ENCODE measurements around the gene AADAT. TPM values are rescaled to one million over a fixed set of nuclear protein-coding genes. Genes with fewer than 3 reads are reported as not detected.
"Not testable (repeated sequence)": the region's sequence is repeated elsewhere in the genome, so short reads cannot be mapped to it uniquely, and the experiment has no call there.

AADAT gene
- total RNA-seq, 1 donor from 2014 or later, result 24.2 TPM

DNA sequence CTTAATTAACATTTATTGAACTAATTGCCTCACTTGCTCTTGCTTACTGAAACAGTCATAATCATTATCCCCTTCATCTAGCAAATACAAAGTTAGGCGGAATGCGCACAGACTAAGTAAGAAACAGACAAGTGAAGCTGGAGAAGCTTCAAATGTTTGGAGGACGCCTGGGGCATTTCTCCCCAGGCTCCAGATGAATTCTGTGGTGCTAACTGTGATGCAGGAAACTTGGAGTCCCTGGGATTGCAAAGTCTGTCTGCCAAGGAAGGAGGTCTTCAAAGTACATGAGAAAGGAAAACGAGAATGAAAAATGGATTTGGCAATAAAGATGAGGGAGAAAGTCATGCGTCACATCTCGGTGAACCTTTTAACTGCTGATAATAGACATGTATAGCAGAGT lies 40.0 kb downstream of the AADAT start:
- Mint-ChIP-seq H3K36me3 (no peaks in the 10 kb centered on the region), H3K27me3 (ENCODE audit: insufficient read depth, low read depth) (peaks cover 9% of the 10 kb centered on the region), H3K4me1 (peaks cover 3% of the 10 kb centered on the region), H3K27ac (no peak overlapping the region), H3K4me3 (no peak overlapping the region), H3K9me3 (peaks cover 3% of the 10 kb centered on the region)
- H3K4me3 ChIP-seq, result no peak overlapping the region
- no peaks in the 10 kb centered on the region for H3K4me1 ChIP-seq
- H2AFZ ChIP-seq (replicated peaks), result no peak overlapping the region
- no peak for DNase-seq (ENCODE audit: low spot score)
- H3K4me2 ChIP-seq, result no peak overlapping the region
- no peaks in the 10 kb centered on the region for H3F3A ChIP-seq (ENCODE audit: low read depth)
- TF ChIP-seq EZH2phosphoT487 (IDR thresholded peaks at IDR 0.05), result no peak
- no peak for TF ChIP-seq EZH2 (IDR thresholded peaks at IDR 0.05)
- TF ChIP-seq, protein P1, sequence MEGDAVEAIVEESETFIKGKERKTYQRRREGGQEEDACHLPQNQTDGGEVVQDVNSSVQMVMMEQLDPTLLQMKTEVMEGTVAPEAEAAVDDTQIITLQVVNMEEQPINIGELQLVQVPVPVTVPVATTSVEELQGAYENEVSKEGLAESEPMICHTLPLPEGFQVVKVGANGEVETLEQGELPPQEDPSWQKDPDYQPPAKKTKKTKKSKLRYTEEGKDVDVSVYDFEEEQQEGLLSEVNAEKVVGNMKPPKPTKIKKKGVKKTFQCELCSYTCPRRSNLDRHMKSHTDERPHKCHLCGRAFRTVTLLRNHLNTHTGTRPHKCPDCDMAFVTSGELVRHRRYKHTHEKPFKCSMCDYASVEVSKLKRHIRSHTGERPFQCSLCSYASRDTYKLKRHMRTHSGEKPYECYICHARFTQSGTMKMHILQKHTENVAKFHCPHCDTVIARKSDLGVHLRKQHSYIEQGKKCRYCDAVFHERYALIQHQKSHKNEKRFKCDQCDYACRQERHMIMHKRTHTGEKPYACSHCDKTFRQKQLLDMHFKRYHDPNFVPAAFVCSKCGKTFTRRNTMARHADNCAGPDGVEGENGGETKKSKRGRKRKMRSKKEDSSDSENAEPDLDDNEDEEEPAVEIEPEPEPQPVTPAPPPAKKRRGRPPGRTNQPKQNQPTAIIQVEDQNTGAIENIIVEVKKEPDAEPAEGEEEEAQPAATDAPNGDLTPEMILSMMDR (IDR thresholded peaks at IDR 0.05), result no peak
- no peaks in the 10 kb centered on the region for H3K79me2 ChIP-seq (ENCODE audit: low read depth)
- H4K20me1 ChIP-seq (ENCODE audit: low read depth), result no peaks in the 10 kb centered on the region
- no peak overlapping the region for H3K27ac ChIP-seq
- H3K9me3 ChIP-seq (ENCODE audit: low read depth), result no peaks in the 10 kb centered on the region
- H3K9ac ChIP-seq, result no peak overlapping the region
- no peaks in the 10 kb centered on the region for H3K36me3 ChIP-seq
- H3K27me3 ChIP-seq, result no peaks in the 10 kb centered on the region

DNA sequence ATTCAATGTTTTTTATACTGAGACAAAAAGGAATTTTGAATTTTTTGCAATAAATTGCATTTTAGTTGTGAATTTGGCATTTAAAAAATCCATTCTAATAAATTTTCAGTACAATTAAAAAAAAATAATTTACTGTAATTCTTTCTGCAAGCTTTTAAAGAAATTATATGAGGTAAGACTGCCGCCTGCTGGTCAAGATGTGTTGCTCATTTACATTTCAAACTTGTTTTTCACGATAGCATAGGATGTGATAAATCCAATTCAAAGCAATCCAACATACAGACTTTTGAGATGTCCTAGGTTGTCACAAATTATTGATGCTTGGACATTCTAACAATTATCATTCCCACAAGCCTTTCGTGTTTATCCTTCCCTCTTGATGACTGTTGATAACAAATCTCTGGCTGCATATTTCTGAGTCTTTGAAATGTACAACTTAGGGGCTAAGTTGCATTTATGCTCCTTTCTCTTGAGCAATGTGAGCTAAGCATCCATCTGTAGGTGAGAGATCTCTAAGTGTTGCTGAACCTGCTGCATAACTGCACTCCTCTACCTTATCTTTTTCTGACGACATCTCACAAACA lies 41.9 kb downstream of the AADAT start:
- Histone ChIP-seq H3K27me3 (no peaks in the 10 kb centered on the region), H3K27ac (no peak overlapping the region), H3K9ac (no peak overlapping the region), H3K4me2 (no peak overlapping the region), H3K4me1 (no peaks in the 10 kb centered on the region), H4K20me1 (ENCODE audit: low read depth) (no peaks in the 10 kb centered on the region), H3K4me3 (no peak overlapping the region), H3K79me2 (ENCODE audit: low read depth) (no peaks in the 10 kb centered on the region), H3K36me3 (no peaks in the 10 kb centered on the region), H3F3A (ENCODE audit: low read depth) (no peaks in the 10 kb centered on the region), H2AFZ (replicated peaks) (no peak overlapping the region), H3K9me3 (ENCODE audit: low read depth) (no peaks in the 10 kb centered on the region)
- TF ChIP-seq, protein P1 (IDR thresholded peaks at IDR 0.05), result peak; percentile 85
- TF ChIP-seq EZH2 (IDR thresholded peaks at IDR 0.05), result no peak
- Mint-ChIP-seq H3K36me3 (no peaks in the 10 kb centered on the region), H3K4me3 (no peak overlapping the region), H3K27ac (no peak overlapping the region), H3K27me3 (ENCODE audit: insufficient read depth, low read depth) (peaks cover 5% of the 10 kb centered on the region), H3K9me3 (peaks cover 3% of the 10 kb centered on the region), H3K4me1 (peaks cover 2% of the 10 kb centered on the region)
- peak; percentile 77 for DNase-seq (ENCODE audit: low spot score)

DNA sequence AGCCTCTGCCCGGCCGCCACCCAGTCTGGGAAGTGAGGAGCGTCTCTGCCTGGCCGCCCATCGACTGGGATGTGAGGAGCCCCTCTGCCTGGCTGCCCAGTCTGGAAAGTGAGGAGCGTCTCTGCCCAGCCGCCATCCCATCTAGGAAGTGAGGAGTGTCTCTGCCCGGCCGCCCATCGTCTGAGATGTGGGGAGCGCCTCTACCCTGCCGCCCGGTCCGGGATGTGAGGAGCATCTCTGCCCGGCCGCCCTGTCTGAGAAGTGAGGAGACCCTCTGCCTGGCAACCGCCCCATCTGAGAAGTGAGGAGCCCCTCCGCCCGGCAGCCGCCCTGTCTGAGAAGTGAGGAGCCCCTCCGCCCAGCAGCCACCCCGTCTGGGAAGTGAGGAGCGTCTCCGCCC lies 43.6 kb downstream of the AADAT start:
- not testable (repeated sequence) for H4K20me1 ChIP-seq (ENCODE audit: low read depth); H3K9ac ChIP-seq; H3K27me3 Mint-ChIP-seq (ENCODE audit: insufficient read depth, low read depth); H3K4me3 Mint-ChIP-seq; H3K4me1 Mint-ChIP-seq; H3K4me3 ChIP-seq; H3K4me2 ChIP-seq; H3K36me3 ChIP-seq; H3K79me2 ChIP-seq (ENCODE audit: low read depth); H3K27me3 ChIP-seq; H3K9me3 Mint-ChIP-seq; H3K9me3 ChIP-seq (ENCODE audit: low read depth); DNase-seq (ENCODE audit: low spot score); H3F3A ChIP-seq (ENCODE audit: low read depth); H3K36me3 Mint-ChIP-seq; H3K27ac ChIP-seq; H2AFZ ChIP-seq (replicated peaks); H3K27ac Mint-ChIP-seq; H3K4me1 ChIP-seq

DNA sequence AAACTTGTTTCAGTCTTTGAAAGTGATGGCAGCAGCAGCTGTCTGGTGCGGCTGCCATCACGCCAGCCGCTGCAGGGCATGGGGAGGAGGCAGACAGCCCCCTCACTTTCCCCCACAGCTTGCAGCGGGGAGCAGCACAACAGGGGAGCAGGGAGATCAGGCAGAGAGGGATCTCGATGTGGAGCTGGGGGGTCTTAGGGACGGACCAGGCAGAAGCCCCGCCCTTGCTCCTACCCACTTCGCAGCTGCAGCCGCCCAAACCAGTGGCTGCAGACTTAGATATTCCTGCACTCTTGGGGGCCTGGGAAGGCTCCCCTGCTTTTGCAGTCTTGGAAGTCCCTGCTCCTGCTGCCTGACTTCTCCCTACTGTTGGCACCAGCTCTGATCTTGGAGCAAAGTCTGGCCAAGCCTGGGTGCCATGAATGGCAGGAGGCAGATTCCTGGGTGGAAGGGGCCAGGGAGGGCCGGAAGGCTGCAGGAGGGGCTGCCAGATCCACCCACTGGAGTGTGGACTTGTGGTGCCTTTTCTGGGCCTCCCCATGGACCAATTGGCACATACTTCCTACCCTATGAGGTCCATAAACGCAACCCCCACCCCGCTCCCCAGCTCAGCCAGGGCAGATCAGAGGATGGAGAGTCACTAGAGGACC lies 49.6 kb downstream of the AADAT start:
- no peak overlapping the region for H3K9ac ChIP-seq
- no peaks in the 10 kb centered on the region for H3K27me3 ChIP-seq
- H3F3A ChIP-seq (ENCODE audit: low read depth), result no peaks in the 10 kb centered on the region
- no peaks in the 10 kb centered on the region for H3K36me3 ChIP-seq
- Mint-ChIP-seq H3K36me3 (no peaks in the 10 kb centered on the region), H3K27ac (no peak overlapping the region), H3K4me3 (no peak overlapping the region), H3K9me3 (peaks cover 2% of the 10 kb centered on the region), H3K27me3 (ENCODE audit: insufficient read depth, low read depth) (no peaks in the 10 kb centered on the region), H3K4me1 (peaks cover 5% of the 10 kb centered on the region)
- DNase-seq (ENCODE audit: low spot score), result no peak
- TF ChIP-seq EZH2phosphoT487 (IDR thresholded peaks at IDR 0.05) (no peak), EZH2 (IDR thresholded peaks at IDR 0.05) (no peak)
- TF ChIP-seq, protein P1 (IDR thresholded peaks at IDR 0.05), result no peak
- H3K79me2 ChIP-seq (ENCODE audit: low read depth), result no peaks in the 10 kb centered on the region
- no peak overlapping the region for H3K4me3 ChIP-seq
- no peak overlapping the region for H3K4me2 ChIP-seq
- no peaks in the 10 kb centered on the region for H3K9me3 ChIP-seq (ENCODE audit: low read depth)
- no peaks in the 10 kb centered on the region for H4K20me1 ChIP-seq (ENCODE audit: low read depth)
- no peak overlapping the region for H2AFZ ChIP-seq (replicated peaks)
- no peak overlapping the region for H3K27ac ChIP-seq
- H3K4me1 ChIP-seq, result no peaks in the 10 kb centered on the region
